Neural cell (in vitro differentiated cells): ENCODE results near the gene MYCBP2. TPM values are rescaled to one million over a fixed set of nuclear protein-coding genes. Genes with fewer than 3 reads are reported as not detected.

Source experiments
- H2AFZ ChIP-seq: fragments of 200-600, 300-800 bp; sonication (generic), shearing (Covaris generic); 2 replicates; pipeline ENCODE4 v1.6.0; 2014; ENCODE audit warnings: low read depth, mild to moderate bottlenecking, antibody characterized with exemption, low read length, moderate library complexity
- H3F3A ChIP-seq: fragments of 200-600 bp; shearing (Covaris generic); 2 replicates; pipeline ENCODE4 v1.6.1; 2016; ENCODE audit warnings: mild to moderate bottlenecking, moderate library complexity, mixed read lengths, antibody characterized with exemption, low read length; ENCODE audit not compliant: insufficient read depth, poor library complexity, severe bottlenecking
- H3K27ac ChIP-seq: fragments of 200-600, 300-800 bp; sonication (generic), shearing (Covaris generic); 2 replicates; pipeline ENCODE4 v1.5.1; 2014; ENCODE audit warnings: mild to moderate bottlenecking, low read length, moderate library complexity
- H3K27me3 ChIP-seq: fragments of 300-800, 200-600 bp; sonication (generic), shearing (Covaris generic); 2 replicates; pipeline ENCODE4 v1.6.0; 2014; ENCODE audit warnings: mild to moderate bottlenecking, low read depth, low read length, moderate library complexity; ENCODE audit not compliant: insufficient read depth
- H3K36me3 ChIP-seq: fragments of 300-800, 200-600 bp; sonication (generic), shearing (Covaris generic); 2 replicates; pipeline ENCODE4 v1.5.1; 2014; ENCODE audit warnings: mild to moderate bottlenecking, antibody characterized with exemption, low read length, moderate library complexity; ENCODE audit not compliant: insufficient read depth
- H3K4me2 ChIP-seq: fragments of 300-800, 200-600 bp; sonication (generic), shearing (Covaris generic); 2 replicates; pipeline ENCODE4 v1.6.0; 2014; ENCODE audit warnings: mild to moderate bottlenecking, low read length
- H3K4me3 ChIP-seq: fragments of 300-800, 200-600 bp; sonication (generic), shearing (Covaris generic); 2 replicates; pipeline ENCODE4 v1.5.1; 2014; ENCODE audit warnings: mild to moderate bottlenecking, low read length, moderate library complexity
- H3K79me2 ChIP-seq: fragments of 200-600 bp; shearing (Covaris generic); replicated peaks from 2 replicates; pipeline ENCODE4 v1.6.0; 2014; ENCODE audit warnings: mild to moderate bottlenecking, low read length, moderate library complexity; ENCODE audit not compliant: insufficient read depth
- H3K9ac ChIP-seq: fragments of 300-800, 200-600 bp; sonication (generic), shearing (Covaris generic); 2 replicates; pipeline ENCODE4 v1.6.1; 2016; ENCODE audit warnings: mild to moderate bottlenecking, low read length, mixed read lengths
- H3K9me2 ChIP-seq: fragments of 200-600 bp; shearing (Covaris generic); 2 replicates; pipeline ENCODE4 v1.6.1; 2016; ENCODE audit warnings: mild to moderate bottlenecking, low read length, mixed read lengths; ENCODE audit not compliant: insufficient read depth
- H3K9me3 ChIP-seq: fragments of 200-600, 300-800 bp; sonication (generic), shearing (Covaris generic); 2 replicates; pipeline ENCODE4 v1.6.1; 2016; ENCODE audit warnings: mild to moderate bottlenecking, mixed run types, low read length, moderate library complexity, mixed read lengths
- H4K20me1 ChIP-seq: fragments of 200-600 bp; shearing (Covaris generic); 2 replicates; pipeline ENCODE4 v1.6.1; 2016; ENCODE audit warnings: mild to moderate bottlenecking, mixed run types; ENCODE audit not compliant: insufficient read depth
- CTCF ChIP-seq: fragments of 450-650 bp; IDR thresholded peaks from 2 replicates; pipeline ENCODE4 v1.5.1; 2014; ENCODE audit warnings: antibody characterized with exemption, mild to moderate bottlenecking, moderate library complexity; ENCODE audit not compliant: poor library complexity, severe bottlenecking
- EP300 ChIP-seq: fragments of 450-650 bp; conservative IDR thresholded peaks from 2 replicates; pipeline ENCODE4 v1.6.1; 2014; ENCODE audit warnings: antibody characterized with exemption, mild to moderate bottlenecking, moderate library complexity; ENCODE audit not compliant: poor library complexity, severe bottlenecking
- EZH2 ChIP-seq: fragments of 200-600, 300-800 bp; shearing (Covaris generic), sonication (generic); IDR thresholded peaks from 2 replicates; pipeline ENCODE4 v1.6.1; 2014; ENCODE audit warnings: antibody characterized with exemption, low read length, borderline replicate concordance, mild to moderate bottlenecking; ENCODE audit not compliant: insufficient read depth, poor library complexity, severe bottlenecking
- MXI1 ChIP-seq: fragments of 450-650 bp; conservative IDR thresholded peaks from 2 replicates; pipeline ENCODE4 v1.6.1; 2014; ENCODE audit warnings: antibody characterized with exemption, mild to moderate bottlenecking; ENCODE audit not compliant: poor library complexity, severe bottlenecking
- POLR2AphosphoS5 ChIP-seq: IDR thresholded peaks from 2 replicates; pipeline ENCODE4 v1.6.1; 2012
- RAD21 ChIP-seq: fragments of 450-650 bp; conservative IDR thresholded peaks from 2 replicates; pipeline ENCODE4 v1.6.1; 2014; ENCODE audit warnings: antibody characterized with exemption, mild to moderate bottlenecking, moderate library complexity
- SMC3 ChIP-seq: fragments of 450-650 bp; conservative IDR thresholded peaks from 2 replicates; pipeline ENCODE4 v1.6.1; 2014; ENCODE audit warnings: antibody characterized with exemption, mild to moderate bottlenecking, moderate library complexity; ENCODE audit not compliant: poor library complexity
- TAF1 ChIP-seq: IDR thresholded peaks from 2 replicates; pipeline ENCODE4 v1.6.1; 2012; ENCODE audit warnings: low read depth
- polyA plus RNA-seq: library from polyadenylated mRNA; depleted of rRNA; stranded (reverse); fragments of >200 nt; gene quantifications from 2 replicates; pipeline ENCODE4 v1.2.3, GENCODE V29; 2014
- TF ChIP-seq, protein P1 (sequence below): IDR thresholded peaks from 2 replicates; pipeline ENCODE4 v1.6.1; 2012; ENCODE audit warnings: borderline replicate concordance

MYCBP2 gene
- polyA plus RNA-seq, 1 donor from 2014 or later, result 135 TPM

GRCh38 chr13:77328819-77329132 is 1.9 kb upstream of the MYCBP2 start:
- TF ChIP-seq CTCF (no peak), SMC3 (no peak), POLR2AphosphoS5 (no peak), MXI1 (no peak), TAF1 (no peak), EZH2 (no peak), EP300 (no peak), RAD21 (no peak)
- TF ChIP-seq, protein P1, sequence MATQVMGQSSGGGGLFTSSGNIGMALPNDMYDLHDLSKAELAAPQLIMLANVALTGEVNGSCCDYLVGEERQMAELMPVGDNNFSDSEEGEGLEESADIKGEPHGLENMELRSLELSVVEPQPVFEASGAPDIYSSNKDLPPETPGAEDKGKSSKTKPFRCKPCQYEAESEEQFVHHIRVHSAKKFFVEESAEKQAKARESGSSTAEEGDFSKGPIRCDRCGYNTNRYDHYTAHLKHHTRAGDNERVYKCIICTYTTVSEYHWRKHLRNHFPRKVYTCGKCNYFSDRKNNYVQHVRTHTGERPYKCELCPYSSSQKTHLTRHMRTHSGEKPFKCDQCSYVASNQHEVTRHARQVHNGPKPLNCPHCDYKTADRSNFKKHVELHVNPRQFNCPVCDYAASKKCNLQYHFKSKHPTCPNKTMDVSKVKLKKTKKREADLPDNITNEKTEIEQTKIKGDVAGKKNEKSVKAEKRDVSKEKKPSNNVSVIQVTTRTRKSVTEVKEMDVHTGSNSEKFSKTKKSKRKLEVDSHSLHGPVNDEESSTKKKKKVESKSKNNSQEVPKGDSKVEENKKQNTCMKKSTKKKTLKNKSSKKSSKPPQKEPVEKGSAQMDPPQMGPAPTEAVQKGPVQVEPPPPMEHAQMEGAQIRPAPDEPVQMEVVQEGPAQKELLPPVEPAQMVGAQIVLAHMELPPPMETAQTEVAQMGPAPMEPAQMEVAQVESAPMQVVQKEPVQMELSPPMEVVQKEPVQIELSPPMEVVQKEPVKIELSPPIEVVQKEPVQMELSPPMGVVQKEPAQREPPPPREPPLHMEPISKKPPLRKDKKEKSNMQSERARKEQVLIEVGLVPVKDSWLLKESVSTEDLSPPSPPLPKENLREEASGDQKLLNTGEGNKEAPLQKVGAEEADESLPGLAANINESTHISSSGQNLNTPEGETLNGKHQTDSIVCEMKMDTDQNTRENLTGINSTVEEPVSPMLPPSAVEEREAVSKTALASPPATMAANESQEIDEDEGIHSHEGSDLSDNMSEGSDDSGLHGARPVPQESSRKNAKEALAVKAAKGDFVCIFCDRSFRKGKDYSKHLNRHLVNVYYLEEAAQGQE, result no peak
- Histone ChIP-seq H4K20me1 (peaks cover 4% of the 10 kb centered on the region), H3F3A (peaks cover 7% of the 10 kb centered on the region), H2AFZ (no peak overlapping the region), H3K9ac (peak overlapping the region; percentile 90), H3K27me3 (no peaks in the 10 kb centered on the region), H3K4me2 (peak overlapping the region; percentile 78), H3K36me3 (no peaks in the 10 kb centered on the region), H3K27ac (peak overlapping the region; percentile 97), H3K9me2 (no peaks in the 10 kb centered on the region), H3K79me2 (peaks cover 20% of the 10 kb centered on the region), H3K4me3 (peak overlapping the region; percentile 80), H3K9me3 (no peaks in the 10 kb centered on the region)

DNA sequence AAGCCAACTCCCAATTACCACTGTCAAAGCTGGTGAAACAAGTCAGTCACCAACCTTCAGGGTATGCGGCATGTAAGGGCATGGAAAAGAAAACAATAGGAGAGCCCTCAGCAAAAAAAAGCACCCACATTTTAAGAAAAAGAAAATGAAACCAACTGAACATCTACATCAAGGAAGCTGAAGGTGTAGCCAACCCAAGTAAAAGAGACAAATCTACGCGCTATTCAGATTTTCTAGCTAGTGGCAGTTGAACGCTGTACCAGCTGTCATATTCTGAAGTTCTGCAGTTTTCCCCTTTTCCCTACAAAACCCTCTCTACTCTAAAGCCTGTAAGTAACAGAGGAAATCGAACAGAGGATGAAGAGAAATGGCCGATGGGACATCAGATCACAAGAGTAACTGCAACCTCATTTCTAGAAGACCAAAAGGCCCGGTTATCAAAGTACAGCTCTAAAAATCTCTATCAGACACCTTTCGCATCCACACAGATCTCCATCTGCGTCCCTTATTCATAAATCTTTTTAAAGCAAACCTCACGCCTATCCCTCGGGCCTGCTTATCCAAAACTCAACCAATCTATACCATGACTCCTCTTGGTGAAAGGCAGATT is 1.4 kb downstream of the MYCBP2 start:
- Histone ChIP-seq H3K9me2 (no peaks in the 10 kb centered on the region), H3K79me2 (peaks cover 53% of the 10 kb centered on the region), H3K9me3 (no peaks in the 10 kb centered on the region), H3K4me3 (peak overlapping the region; percentile 89), H3K27me3 (no peaks in the 10 kb centered on the region), H3K4me2 (peak overlapping the region; percentile 87), H4K20me1 (peaks cover 9% of the 10 kb centered on the region), H3K27ac (peak overlapping the region; percentile 92), H3F3A (peaks cover 7% of the 10 kb centered on the region), H3K36me3 (no peaks in the 10 kb centered on the region), H2AFZ (no peak overlapping the region), H3K9ac (peak overlapping the region; percentile 90)
- TF ChIP-seq RAD21, result peak; percentile 9
- no peak for TF ChIP-seq EZH2
- TF ChIP-seq EP300, result no peak
